ENCODE data around the gene CPSF3.

- TF ChIP-seq EZH2 (IDR thresholded peaks at IDR 0.05; ENCODE audit: borderline replicate concordance, low read depth, low read length, severe bottlenecking): no peak
- no peak for TF ChIP-seq CTCF (IDR thresholded peaks at IDR 0.05; ENCODE audit: borderline replicate concordance, extremely low read depth, low read length, poor library complexity, severe bottlenecking)
Observed at GRCh38 chr2:9377461-9378097, 45.9 kb upstream of the CPSF3 start.
